GM21529 (cell line): ENCODE measurements around the gene HOXA10.

Source experiments
- ATAC-seq: cut with Tn5 transposase; IDR thresholded peaks from one replicate; pipeline ENCODE4 v1.9.1; 2021; ENCODE audit not compliant: unreplicated experiment

Gene HOXA10

GRCh38 chr7:27132978-27133377, 41.1 kb downstream of the HOXA10 start:
- ATAC-seq = no peak

GRCh38 chr7:27132214-27132613, 41.9 kb downstream of the HOXA10 start:
- no peak for ATAC-seq

GRCh38 chr7:27131390-27131819, 42.7 kb downstream of the HOXA10 start:
- no peak for ATAC-seq

GRCh38 chr7:27130540-27131389, 43.4 kb downstream of the HOXA10 start, which contains the start of gene HOXA4:
Gene HOXA4, minus strand, starts transcription at chr7:27130757. Its CDS starts 24 bp downstream, at chr7:27130733.
- peak; percentile 73 for ATAC-seq

GRCh38 chr7:27129729-27130539, 44.2 kb downstream of the HOXA10 start:
- ATAC-seq = no peak

- no peak for ATAC-seq
These were observed 45.1 kb downstream of the HOXA10 start for GRCh38 chr7:27128776-27129728.

GRCh38 chr7:27128034-27128433, 46.1 kb downstream of the HOXA10 start:
- ATAC-seq = no peak

- ATAC-seq = no peak
These were observed 47.4 kb downstream of the HOXA10 start for GRCh38 chr7:27126596-27127327.

GRCh38 chr7:27125986-27126394, 48.1 kb downstream of the HOXA10 start:
- no peak for ATAC-seq

- no peak for ATAC-seq
These were observed 49.0 kb downstream of the HOXA10 start for GRCh38 chr7:27124902-27125689.

GRCh38 chr7:27124096-27124901, 49.8 kb downstream of the HOXA10 start:
- no peak for ATAC-seq

GRCh38 chr7:27123477-27124053, 50.6 kb downstream of the HOXA10 start:
- no peak for ATAC-seq

GRCh38 chr7:27123007-27123476, 51.1 kb downstream of the HOXA10 start:
- no peak for ATAC-seq

GRCh38 chr7:27122077-27122910, 51.8 kb downstream of the HOXA10 start:
- ATAC-seq = no peak

- no peak for ATAC-seq
These were observed 52.4 kb downstream of the HOXA10 start for GRCh38 chr7:27121684-27122076.
